ENCODE measurements around the gene SUN1.

DNA sequence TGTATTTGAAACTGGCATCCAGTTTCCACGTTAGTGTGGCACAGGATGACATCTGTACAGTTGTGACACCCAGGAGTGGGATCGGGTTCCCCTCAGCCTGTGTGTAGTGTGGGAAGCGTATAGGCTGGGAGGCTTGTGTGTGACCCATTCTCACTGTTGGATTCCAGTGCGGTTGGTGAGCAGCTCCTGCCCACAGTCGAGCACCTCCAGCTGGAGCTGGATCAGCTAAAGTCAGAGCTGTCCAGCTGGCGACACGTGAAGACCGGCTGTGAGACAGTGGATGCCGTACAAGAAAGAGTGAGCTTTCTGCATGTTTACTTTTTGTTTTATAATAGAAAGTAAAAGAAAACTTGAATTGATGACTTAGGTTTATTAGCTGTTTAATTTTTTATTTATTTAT is 25.4 kb downstream of the SUN1 start:
- no peak for TF ChIP-seq EZH2 (IDR thresholded peaks at IDR 0.05; ENCODE audit: low read depth, low read length, severe bottlenecking)
- TF ChIP-seq, protein P1, sequence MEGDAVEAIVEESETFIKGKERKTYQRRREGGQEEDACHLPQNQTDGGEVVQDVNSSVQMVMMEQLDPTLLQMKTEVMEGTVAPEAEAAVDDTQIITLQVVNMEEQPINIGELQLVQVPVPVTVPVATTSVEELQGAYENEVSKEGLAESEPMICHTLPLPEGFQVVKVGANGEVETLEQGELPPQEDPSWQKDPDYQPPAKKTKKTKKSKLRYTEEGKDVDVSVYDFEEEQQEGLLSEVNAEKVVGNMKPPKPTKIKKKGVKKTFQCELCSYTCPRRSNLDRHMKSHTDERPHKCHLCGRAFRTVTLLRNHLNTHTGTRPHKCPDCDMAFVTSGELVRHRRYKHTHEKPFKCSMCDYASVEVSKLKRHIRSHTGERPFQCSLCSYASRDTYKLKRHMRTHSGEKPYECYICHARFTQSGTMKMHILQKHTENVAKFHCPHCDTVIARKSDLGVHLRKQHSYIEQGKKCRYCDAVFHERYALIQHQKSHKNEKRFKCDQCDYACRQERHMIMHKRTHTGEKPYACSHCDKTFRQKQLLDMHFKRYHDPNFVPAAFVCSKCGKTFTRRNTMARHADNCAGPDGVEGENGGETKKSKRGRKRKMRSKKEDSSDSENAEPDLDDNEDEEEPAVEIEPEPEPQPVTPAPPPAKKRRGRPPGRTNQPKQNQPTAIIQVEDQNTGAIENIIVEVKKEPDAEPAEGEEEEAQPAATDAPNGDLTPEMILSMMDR (IDR thresholded peaks at IDR 0.05; ENCODE audit: control extremely low read depth in 1 of 3, insufficient read depth in 1 of 3, low read depth in 1 of 3, low read length in 3 of 3): no peak
- TF ChIP-seq POLR2A (IDR thresholded peaks at IDR 0.05; ENCODE audit: control extremely low read depth in 1 of 2, low read depth in 2 of 2, low read length in 2 of 2): no peak
